Stimulated activated CD8-positive, alpha-beta memory T cell treated with anti-CD3 and anti-CD28 coated beads, Interleukin-4, amount 100 ng/mL, for 48 hours (primary cell): ENCODE data around the gene ENG.
A peak's percentile ranks its signal among the peaks of the same experiment; 100 is the strongest.
"Not testable (repeated sequence)": the region's sequence is repeated elsewhere in the genome, so short reads cannot be mapped to it uniquely, and the experiment has no call there.

ENCODE experiments used
- DNase-seq: peaks from one replicate; pipeline ENCODE4 v3.0.0-alpha.2; 2020

The ENG gene

GRCh38 chr9:127854184-127854806 lies at the start of gene ENG:
Gene ENG, minus strand, starts transcription at chr9:127854658. Its CDS starts 303 bp downstream, at chr9:127854355.
- peak; percentile 42 for DNase-seq

GRCh38 chr9:127903557-127904475 lies 49.4 kb upstream of the ENG start:
- DNase-seq: peak; percentile 94

- peak; percentile 83 for DNase-seq
Measured at GRCh38 chr9:127899128-127899943, 44.9 kb upstream of the ENG start, which contains the start of gene ST6GALNAC6. Gene ST6GALNAC6, minus strand, starts transcription at chr9:127899603. Its CDS starts 1,622 bp downstream, at chr9:127897981.

DNA sequence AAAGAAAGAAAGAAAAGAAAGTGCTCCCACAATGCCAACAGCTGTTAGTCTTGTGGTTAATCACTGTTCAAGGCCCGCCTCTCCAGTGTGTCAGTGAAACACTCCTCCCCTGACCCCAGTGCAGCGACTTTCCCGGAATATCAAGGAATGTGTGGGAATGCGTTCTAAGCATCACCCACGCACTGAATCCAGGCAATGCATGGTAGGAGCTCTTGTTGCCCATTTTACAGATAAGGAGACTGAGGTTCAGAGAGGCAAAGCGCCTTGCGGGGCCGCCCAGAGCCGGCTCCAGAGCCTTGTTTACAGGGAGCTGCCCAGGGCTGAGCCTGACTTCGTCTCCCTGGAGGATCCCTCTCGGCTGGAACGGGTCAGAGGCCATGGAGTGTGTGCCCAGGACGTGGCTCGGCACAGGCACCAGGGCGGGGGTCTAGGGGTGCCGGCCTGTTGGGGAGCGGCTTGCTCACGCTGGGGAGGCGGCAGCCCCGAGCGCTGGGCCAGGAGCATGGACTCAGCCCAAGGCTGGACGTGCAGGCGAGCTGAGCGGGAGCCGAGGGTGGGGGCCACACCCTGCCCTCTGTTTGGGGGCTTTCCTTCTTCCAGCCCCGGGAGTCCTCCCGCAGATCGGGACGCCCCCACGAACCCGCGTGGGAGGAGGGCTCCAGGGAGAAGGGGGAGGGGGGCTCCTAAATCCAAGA lies 44.1 kb upstream of the ENG start:
- peak; percentile 46 for DNase-seq

- DNase-seq: peak; percentile 67
Measured at GRCh38 chr9:127897193-127897692, 42.8 kb upstream of the ENG start.

DNA sequence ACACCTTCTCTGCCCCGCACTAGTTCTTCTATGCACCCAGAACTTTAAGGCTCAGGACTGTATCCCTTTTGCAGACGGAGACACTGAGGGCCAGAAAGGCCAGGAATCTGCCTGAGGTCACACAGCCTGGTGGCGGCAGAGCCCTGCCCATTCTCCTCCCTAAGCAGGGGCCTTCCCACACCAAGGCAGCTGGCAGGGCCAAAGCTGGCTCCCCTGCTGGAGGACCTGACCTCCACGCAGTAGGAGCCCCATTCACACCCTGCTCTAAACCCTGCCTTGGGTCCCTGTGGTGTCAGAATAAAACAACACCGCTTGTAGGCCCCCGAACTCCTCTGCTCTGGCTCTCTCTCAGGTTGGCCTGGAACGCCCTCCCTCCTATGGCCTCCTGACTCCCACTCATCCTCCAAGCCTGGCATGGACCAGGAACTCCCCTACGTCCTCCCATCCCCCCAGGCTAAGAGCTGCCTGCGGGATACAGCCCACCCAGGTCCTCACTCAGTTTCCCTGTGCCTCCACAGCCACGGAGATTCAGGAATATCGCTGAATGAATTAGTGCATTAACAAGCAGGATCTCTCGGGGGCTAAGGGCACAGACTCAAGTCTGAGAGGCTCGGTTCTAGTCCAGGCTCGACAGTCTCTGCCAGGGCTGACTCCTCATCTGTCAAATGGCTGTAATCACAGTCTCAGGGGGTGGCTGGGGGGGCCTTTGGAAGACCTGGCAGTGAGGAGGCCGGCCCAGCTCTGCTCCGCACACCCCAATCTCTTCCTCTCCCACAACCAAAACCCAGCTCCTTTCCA lies 42.1 kb upstream of the ENG start:
- no peak for DNase-seq

GRCh38 chr9:127895811-127896210 lies 41.4 kb upstream of the ENG start:
- no peak for DNase-seq

GRCh38 chr9:127893392-127893791 lies 38.9 kb upstream of the ENG start:
- no peak for DNase-seq

- no peak for DNase-seq
Measured at GRCh38 chr9:127892831-127893230, 38.4 kb upstream of the ENG start.

GRCh38 chr9:127890053-127890452 lies 35.6 kb upstream of the ENG start:
- no peak for DNase-seq

DNA sequence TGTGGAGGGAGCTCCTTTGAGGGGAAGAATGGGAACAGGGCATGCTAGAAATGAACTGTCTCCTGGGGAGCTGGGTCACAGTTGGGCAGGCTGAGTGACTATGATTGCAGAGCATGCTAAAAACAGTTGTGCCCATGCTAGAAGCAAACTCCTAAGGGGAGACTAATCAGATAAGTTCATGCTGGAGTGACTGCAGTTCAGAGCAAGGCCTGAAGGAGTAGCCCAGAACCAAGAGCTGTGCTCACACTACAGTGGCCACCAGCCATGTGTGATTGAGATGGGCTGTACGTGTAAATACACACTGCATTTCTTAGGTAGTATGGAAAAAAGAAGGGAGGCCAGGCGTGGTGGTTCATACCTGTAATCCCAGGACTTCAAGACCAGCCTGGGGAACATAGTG lies 33.3 kb upstream of the ENG start:
- no peak for DNase-seq

GRCh38 chr9:127886401-127886972 lies 32.0 kb upstream of the ENG start:
- DNase-seq: no peak

DNA sequence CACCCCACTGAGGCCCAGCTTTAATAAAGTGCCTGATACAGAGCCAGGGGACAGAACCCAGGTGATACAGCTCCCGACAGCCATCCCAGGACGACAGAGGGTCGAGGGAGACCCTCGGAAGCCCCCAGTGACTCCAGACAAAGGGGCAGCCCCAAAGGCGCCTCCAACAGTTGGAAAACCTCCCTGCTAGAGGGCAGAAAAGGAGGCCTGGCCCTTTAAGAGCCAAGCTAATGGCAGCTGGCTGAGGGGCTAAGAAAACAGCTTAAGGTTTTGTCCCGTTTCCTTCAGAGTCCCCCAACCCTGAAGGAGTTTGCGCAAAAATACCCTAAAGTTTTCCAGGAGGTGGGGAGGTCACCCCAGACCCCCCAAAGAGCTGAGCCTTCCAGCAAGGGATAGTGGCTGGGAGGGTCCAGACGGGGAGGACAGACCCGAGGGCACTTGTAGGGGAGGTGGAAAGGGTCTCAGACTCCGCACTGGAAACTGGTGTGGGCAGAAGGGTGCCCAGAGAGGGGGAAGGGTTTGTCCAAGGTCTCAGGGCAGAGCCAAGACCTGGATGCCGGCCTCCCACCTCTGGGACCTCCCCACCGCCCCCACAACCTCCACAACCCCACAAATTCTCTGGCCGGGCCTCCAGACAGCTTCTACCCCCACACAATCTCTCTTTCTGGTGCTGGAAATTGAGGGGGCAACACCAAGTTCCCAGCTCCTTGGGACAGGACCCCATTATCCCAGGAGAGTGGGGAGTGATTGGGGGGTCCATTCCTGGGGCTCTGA lies 31.2 kb upstream of the ENG start:
- no peak for DNase-seq

GRCh38 chr9:127884976-127885490 lies 30.6 kb upstream of the ENG start:
- DNase-seq: no peak

DNA sequence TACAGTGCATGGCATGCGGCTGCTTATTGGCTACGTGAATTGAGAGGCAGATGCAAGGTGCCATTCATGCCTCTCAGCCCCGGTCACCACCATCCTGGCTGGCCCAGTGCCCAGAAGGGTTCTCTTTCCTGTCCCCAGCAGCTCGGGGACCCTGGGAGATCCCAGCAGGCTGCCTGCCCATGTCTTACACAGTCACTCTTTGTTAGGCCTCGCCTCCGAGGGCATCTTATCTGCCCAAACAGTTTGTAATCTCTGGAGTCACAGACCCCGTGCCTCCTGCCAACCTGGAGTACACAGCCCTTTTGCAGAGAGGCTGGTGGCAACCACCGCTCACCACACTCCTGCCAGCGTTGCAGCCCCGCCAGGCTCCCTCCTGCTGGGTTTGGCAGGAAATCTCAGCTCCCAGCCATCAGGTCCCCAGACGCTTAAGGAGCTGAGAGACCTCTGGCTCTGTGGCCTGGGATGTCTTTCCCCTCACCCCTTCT lies 30.0 kb upstream of the ENG start:
- no peak for DNase-seq

DNA sequence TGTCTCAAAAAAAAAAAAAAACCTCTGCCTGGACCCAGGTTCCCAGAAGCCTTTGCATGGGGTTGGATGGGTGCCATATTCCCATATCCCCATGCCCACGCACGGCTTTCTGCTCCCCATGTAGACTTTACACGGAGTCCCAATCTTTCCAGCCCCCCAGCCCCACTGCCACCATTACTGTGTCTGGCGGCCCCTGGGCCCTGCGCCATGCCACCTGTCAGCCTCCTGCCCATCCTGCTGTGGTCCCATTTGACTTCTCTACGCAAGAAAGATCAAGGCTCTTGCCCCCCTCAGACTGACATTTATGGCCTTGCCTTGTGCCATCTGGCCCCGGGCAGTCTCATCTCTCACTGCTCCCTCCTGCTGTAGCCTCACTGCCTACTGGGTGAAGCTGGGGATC lies 29.5 kb upstream of the ENG start:
- no peak for DNase-seq

GRCh38 chr9:127881715-127882114 lies 27.3 kb upstream of the ENG start:
- DNase-seq: not testable (repeated sequence)

DNA sequence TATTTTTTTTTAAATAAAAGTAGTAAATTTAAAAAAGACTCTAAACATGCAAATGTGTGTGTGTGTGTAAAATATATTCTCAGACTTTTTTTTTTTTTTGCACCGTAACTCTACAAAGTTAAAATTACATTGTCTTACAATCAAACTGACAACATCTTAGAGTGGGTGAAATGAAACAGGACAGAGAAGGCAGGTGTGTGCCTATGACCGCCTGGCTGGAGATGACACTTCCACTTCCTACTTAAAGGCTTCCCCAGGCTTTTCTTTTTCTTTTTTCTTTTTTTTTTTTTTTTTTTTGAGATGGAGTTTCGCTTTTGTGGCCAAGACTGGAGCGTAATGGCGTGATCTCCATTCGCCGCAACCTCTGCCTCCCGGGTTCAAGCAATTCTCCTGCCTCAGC lies 25.7 kb upstream of the ENG start:
- no peak for DNase-seq

GRCh38 chr9:127878652-127879390 lies 24.4 kb upstream of the ENG start:
- no peak for DNase-seq
